Measurements from ENCODE around the gene PIP5K1C. TPM values are rescaled to one million over a fixed set of nuclear protein-coding genes. Genes with fewer than 3 reads are reported as not detected.
A peak's percentile ranks its signal among the peaks of the same experiment; 100 is the strongest.

Gene PIP5K1C
- total RNA-seq, 1 donor from 2014 or later, result 8.6 TPM

DNA sequence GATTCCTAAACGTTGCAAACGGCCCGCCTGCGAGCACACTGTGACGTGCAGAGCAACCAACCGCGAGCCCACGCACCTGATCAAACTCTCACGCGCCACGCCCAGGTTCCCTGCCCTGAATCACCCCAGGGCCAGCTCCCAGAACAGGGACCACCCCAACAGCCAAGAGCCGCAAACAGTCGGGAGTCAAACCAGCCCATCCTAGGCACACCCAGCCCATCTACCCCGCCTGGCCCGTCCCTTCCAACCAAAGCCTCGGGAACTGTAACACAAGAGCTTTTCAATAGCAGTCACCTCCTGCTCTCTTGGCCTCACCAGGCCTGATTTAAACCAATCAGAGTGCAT is 8.9 kb downstream of the PIP5K1C start:
- Histone ChIP-seq H3K27me3 (no peaks in the 10 kb centered on the region), H3K4me1 (peaks cover 13% of the 10 kb centered on the region), H4K20me1 (ENCODE audit: low read depth) (peaks cover 61% of the 10 kb centered on the region), H3K4me3 (no peak overlapping the region), H3K27ac (no peak overlapping the region), H3F3A (ENCODE audit: low read depth) (peaks cover 6% of the 10 kb centered on the region), H3K9me3 (ENCODE audit: low read depth) (no peaks in the 10 kb centered on the region), H3K9ac (no peak overlapping the region), H3K4me2 (no peak overlapping the region), H3K79me2 (ENCODE audit: low read depth) (peaks cover 91% of the 10 kb centered on the region), H3K36me3 (no peaks in the 10 kb centered on the region), H2AFZ (replicated peaks) (no peak overlapping the region)
- Mint-ChIP-seq H3K36me3 (peaks cover 16% of the 10 kb centered on the region), H3K27me3 (ENCODE audit: insufficient read depth, low read depth) (peaks cover 2% of the 10 kb centered on the region), H3K27ac (no peak overlapping the region), H3K9me3 (peaks cover 3% of the 10 kb centered on the region), H3K4me1 (peaks cover 13% of the 10 kb centered on the region), H3K4me3 (no peak overlapping the region)
- DNase-seq (ENCODE audit: low spot score), result no peak
- TF ChIP-seq CTCF (IDR thresholded peaks at IDR 0.05), result no peak
- TF ChIP-seq EZH2 (IDR thresholded peaks at IDR 0.05), result no peak
- TF ChIP-seq EZH2phosphoT487 (IDR thresholded peaks at IDR 0.05), result no peak

- Histone ChIP-seq H3F3A (ENCODE audit: low read depth) (peaks cover 6% of the 10 kb centered on the region), H3K4me2 (no peak overlapping the region), H3K36me3 (no peaks in the 10 kb centered on the region), H3K27ac (no peak overlapping the region), H3K27me3 (no peaks in the 10 kb centered on the region), H3K9me3 (ENCODE audit: low read depth) (no peaks in the 10 kb centered on the region), H4K20me1 (ENCODE audit: low read depth) (peaks cover 56% of the 10 kb centered on the region), H2AFZ (replicated peaks) (no peak overlapping the region), H3K4me3 (no peak overlapping the region), H3K79me2 (ENCODE audit: low read depth) (peaks cover 86% of the 10 kb centered on the region), H3K9ac (no peak overlapping the region), H3K4me1 (peaks cover 13% of the 10 kb centered on the region)
- Mint-ChIP-seq H3K27me3 (ENCODE audit: insufficient read depth, low read depth) (peaks cover 2% of the 10 kb centered on the region), H3K36me3 (peaks cover 16% of the 10 kb centered on the region), H3K4me3 (no peak overlapping the region), H3K9me3 (peaks cover 3% of the 10 kb centered on the region), H3K27ac (no peak overlapping the region), H3K4me1 (peaks cover 13% of the 10 kb centered on the region)
- no peak for DNase-seq (ENCODE audit: low spot score)
- TF ChIP-seq EZH2phosphoT487 (IDR thresholded peaks at IDR 0.05), result no peak
- no peak for TF ChIP-seq EZH2 (IDR thresholded peaks at IDR 0.05)
These were observed 9.5 kb downstream of the PIP5K1C start for GRCh38 chr19:3690551-3691371.

DNA sequence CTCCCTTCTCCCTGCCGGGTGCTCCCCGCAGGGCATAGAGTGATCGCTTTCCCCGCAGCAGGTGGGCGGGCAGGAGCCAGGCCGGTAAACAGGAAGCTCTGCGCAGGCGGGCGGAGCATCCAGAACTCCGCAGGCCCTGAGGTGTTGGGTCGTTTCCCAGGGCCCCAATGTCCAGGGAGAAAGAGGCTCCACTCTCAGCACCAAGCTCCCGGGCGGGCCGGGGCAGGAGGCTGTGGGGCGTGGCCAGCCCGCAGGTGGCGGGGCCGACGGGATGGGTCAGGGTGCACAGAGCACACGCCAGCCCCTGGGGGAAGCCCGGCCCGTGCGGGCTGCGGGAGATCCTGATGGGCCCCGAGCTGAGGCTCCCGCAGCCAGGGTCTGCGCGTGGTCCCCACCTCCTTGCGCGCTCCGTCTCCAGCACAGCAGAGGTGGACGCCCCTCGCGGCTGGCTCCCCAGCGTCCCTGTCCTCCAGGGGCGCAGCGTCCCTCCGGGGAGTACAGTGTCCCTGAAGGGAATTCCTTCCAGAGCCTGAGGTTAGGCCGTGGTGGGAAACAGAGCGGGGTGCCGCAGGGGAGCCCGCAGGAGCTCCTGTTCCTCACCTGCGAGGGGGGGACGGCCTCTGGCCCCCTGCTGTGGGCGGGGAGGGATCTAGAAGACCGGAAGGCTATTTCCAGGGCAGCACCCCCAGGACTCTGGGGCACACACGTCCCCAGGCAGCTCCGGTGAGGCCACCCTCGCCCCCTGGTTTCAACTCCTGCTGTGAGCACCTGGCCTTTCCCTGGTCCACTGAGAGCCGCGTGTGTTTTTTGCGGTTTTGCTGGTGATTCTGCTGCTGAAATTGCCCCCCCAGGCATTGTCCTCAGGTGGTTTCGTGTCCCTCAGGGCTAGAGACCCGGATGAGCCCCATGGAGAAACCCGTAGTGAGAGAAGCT is 12.2 kb downstream of the PIP5K1C start:
- Histone ChIP-seq H2AFZ (replicated peaks) (peak overlapping the region; percentile 52), H3K9ac (no peak overlapping the region), H4K20me1 (ENCODE audit: low read depth) (peaks cover 36% of the 10 kb centered on the region), H3K9me3 (ENCODE audit: low read depth) (no peaks in the 10 kb centered on the region), H3K4me2 (peak overlapping the region; percentile 80), H3K79me2 (ENCODE audit: low read depth) (peaks cover 67% of the 10 kb centered on the region), H3F3A (ENCODE audit: low read depth) (peaks cover 8% of the 10 kb centered on the region), H3K27me3 (no peaks in the 10 kb centered on the region), H3K36me3 (no peaks in the 10 kb centered on the region), H3K27ac (no peak overlapping the region), H3K4me1 (peaks cover 13% of the 10 kb centered on the region), H3K4me3 (peak overlapping the region; percentile 29)
- peak; percentile 47 for DNase-seq (ENCODE audit: low spot score)
- peaks cover 14% of the 10 kb centered on the region for H3K9me3 Mint-ChIP-seq
- no peak overlapping the region for H3K4me3 Mint-ChIP-seq
- H3K27me3 Mint-ChIP-seq (ENCODE audit: insufficient read depth, low read depth), result peaks cover 7% of the 10 kb centered on the region
- H3K4me1 Mint-ChIP-seq, result peaks cover 20% of the 10 kb centered on the region
- H3K27ac Mint-ChIP-seq, result no peak overlapping the region
- TF ChIP-seq CTCF (IDR thresholded peaks at IDR 0.05) (no peak), EZH2 (IDR thresholded peaks at IDR 0.05) (no peak), EZH2phosphoT487 (IDR thresholded peaks at IDR 0.05) (no peak)
- peaks cover 30% of the 10 kb centered on the region for H3K36me3 Mint-ChIP-seq
